Effector CD8-positive, alpha-beta T cell (primary cell): ENCODE measurements around the gene SNRPA.
"Not testable (repeated sequence)": the region's sequence is repeated elsewhere in the genome, so short reads cannot be mapped to it uniquely, and the experiment has no call there.

Experiments used
- DNase-seq: peaks from one replicate; lab custom pipeline; 2025; lab: John Stamatoyannopoulos, UW

SNRPA gene

GRCh38 chr19:40721140-40721486 lies 29.9 kb upstream of the SNRPA start:
- no peak for DNase-seq

GRCh38 chr19:40721936-40722661 lies 28.9 kb upstream of the SNRPA start:
- no peak for DNase-seq

DNA sequence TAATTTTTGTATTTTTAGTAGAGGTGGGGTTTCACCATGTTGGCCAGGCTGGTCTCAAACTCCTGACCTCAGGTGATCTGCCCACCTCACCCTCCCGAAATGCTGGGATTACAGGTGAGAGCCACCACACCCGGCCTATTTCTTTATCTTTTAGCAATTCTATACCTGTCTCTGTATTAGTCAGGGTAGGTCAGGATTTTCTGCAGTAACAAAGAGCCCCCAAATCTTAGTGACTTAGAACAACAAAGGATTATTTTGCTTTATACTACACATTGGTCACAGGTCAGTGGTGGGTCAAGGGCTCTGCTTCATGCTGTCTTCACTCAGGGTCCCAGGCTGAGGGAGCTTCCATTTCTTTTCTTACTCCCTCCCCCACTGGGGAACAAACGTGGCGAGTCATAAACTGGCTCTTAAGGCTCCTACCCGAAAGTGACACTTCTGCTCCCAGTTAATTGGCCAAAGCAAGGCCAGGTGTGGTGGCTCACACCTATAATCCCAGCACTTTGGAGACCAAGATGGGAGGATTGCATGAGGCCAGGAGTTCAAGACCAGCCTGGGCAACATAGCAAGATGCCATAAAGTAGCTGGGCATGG lies 27.2 kb upstream of the SNRPA start:
- DNase-seq = no peak

DNA sequence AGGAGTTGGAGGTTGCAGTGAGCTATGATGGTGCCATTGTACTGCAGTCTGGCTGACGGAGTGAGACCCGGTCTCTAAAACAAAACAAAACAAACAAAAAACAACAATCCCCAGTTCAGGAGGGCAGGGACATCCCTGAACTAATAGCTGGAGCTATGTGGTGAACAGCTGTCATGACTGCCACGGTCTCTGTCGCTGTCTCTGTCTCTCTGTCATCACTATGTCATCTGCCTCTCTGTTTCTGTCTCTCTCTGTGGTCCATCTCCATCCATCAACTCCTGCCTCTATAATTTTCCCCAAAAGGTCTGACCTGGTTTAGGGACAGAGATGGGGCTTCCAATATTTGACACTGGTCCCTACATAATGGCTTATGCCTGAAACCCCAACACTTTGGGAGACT lies 26.7 kb upstream of the SNRPA start:
- no peak for DNase-seq

- DNase-seq = no peak
These were observed 26.1 kb upstream of the SNRPA start for GRCh38 chr19:40724855-40725254.

- no peak for DNase-seq
These were observed 24.7 kb upstream of the SNRPA start for GRCh38 chr19:40726279-40726678.

DNA sequence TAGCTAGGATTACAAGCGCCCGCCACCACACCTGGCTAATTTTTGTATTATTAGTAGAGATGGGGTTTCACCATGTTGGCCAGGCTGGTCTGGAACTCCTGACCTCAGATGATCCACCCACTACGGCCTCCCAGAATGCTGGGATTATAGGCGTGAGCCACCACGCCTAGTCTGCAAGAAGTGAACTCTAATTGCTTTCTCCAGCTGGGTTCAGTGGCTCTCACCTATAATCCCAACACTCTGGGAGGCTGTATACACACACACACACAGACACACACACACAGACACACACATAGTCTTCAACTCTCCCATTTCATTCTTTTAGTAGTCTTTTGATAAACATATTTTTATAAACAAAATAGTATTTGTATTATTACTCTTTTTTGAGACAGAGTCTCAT lies 20.9 kb upstream of the SNRPA start:
- not testable (repeated sequence) for DNase-seq

DNA sequence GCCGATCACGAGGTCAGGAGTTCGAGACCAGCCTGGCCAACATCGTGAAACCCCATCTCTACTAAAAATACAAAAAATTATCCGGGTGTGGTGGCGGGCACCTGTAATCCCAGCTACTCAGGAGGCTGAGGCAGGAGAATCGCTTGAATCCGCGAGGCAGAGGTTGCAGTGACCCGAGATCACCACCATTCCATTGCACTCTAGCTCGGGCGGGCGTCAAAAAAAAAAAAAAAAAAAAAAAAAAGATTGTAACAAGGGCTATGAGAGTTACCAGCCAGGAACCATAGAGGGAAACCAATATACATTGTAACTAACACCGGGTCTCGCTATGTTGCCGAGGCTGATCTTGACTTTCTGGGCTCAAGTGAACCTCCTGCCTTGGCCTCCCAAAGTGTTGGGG lies 18.7 kb upstream of the SNRPA start:
- DNase-seq = not testable (repeated sequence)

DNA sequence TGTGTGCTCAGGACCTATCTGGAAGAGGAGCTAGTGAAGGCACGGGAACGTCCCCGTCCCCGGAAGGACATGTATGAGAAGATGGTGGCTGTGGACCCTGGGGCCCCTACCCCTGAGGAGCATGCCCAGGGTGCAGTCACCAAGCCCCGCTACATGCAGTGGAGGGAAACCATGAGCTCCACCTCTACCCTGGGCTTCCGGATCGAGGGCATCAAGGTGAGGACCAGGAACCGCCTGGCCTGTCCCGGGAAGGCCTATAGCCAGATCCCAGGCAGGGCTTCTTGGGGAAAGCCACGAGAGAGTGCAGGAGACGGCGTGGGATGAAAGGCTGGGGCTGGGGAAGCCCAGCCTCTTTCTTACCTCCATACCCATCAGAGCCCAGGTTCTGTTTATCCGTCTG lies 17.9 kb upstream of the SNRPA start:
- no peak for DNase-seq

DNA sequence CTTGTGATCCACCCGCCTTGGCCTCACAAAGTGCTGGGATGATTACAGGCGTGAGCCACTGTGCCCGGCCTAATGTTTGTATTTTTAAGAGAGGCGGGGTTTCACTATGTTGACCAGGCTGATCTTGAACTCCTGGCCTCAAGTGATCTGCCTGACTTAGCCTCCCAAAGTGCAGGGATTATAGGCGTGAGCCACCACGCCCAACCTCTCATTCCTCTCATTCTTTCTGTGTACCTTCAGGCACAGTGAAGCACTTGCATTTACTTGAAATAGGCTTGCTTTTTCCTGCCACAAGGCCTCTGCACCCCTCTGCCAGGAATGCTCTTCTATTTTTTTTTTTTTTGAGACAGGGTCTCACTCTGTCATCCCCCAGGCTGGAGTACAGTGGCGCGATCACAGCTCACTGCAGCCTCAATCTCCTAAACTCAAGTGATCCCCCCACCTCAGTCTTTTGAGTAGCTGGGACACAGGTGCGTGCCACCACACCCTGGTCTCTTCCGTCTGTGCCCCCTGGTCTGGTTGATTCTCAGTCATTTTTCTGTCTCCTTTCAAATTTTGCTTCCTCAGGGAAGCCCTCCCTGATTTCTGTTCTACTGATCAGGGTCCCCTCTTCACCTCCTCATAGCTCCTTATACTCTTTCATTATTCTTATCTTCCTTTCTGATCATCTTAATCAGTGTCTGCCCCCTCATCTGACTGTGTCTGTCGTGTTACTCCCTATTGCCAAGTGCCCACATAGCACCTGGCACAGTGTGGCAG lies 15.8 kb upstream of the SNRPA start:
- no peak for DNase-seq

- no peak for DNase-seq
These were observed 14.3 kb upstream of the SNRPA start for GRCh38 chr19:40736661-40737060.

GRCh38 chr19:40737102-40737644 lies 13.8 kb upstream of the SNRPA start:
- DNase-seq = no peak

- no peak for DNase-seq
These were observed 11.8 kb upstream of the SNRPA start for GRCh38 chr19:40739030-40739839.

GRCh38 chr19:40739871-40740703 lies 10.9 kb upstream of the SNRPA start:
- DNase-seq = no peak

DNA sequence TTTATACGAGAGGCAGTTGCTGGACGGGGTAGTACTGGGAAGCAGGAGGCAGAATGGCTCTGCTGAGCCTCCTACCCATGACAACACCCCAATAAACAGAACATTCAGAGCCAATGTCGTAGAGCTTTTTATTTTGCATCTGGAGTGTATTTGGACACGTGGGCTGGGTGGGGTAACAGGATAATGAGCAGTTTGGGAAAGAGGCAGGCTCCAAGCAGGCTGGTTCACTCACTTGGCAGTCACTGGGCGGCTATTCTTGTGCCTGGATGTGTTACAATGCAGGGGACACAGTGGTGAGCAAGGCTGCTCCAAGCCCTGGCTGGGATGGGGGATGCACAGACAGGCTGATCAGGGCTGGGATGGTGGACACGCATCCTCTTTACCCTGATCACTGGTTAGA lies 10.3 kb upstream of the SNRPA start:
- DNase-seq = no peak

DNA sequence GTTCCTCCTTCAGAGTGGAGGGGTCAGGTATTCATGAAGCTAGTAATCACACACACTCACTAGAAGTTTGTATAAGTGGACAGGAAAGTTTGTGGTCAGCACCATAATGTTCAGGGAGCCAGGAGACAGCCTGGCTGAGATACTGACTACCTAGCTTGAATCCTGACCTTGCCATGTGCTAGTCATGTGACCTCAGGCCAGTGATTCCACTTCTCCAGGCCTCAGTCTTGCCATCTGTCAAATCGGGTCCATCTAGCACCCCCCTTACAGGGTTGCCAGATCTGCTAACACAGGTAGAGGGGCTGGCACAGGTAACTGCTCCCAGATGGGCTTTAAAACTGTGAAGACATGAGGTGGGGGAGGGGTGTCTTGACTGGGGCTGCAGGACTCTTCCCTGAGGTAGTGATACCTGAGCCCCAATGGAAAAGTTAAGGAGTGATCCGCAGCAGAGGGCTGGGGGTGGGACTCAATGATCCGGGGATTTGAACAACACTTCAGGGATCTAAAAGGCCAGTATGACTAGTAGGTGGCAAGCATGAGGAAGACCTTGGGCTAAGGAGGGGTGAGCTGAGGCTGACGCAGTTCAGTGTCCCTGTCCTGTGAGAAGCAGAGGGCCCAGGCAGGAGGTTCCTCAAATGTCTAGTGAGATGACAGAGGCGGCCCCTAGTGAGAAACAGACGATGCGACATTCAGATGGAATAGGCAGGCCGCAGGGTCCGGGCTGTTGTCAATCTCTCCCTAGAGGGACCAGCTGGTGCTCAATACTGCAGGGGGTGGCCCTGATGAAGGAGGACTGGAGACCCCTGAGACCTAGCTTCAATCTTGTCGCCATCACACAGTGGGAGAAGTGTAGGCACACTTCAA lies 9.2 kb upstream of the SNRPA start:
- DNase-seq = no peak

DNA sequence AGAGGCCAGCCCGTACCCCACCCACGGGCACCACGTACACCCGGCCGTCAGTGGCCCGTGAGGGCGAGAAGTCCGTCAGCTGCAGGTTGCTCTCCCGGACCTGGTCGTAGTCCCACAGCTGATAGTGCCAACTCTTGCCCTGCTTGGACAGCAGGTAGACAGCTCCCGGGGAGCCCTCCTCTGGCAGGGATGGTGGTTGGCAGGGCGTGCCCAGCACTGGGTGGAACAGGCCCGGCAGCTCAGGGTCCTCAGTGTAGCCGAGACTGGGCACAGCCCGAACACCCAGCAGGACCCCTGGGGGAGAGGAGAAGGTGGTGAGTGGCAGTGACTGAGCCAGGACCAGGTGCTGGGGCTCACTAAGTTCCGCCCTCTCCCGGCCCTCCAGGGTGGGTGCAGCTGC lies 8.5 kb upstream of the SNRPA start:
- DNase-seq = no peak

- no peak for DNase-seq
These were observed 8.1 kb upstream of the SNRPA start for GRCh38 chr19:40742886-40743285.

DNA sequence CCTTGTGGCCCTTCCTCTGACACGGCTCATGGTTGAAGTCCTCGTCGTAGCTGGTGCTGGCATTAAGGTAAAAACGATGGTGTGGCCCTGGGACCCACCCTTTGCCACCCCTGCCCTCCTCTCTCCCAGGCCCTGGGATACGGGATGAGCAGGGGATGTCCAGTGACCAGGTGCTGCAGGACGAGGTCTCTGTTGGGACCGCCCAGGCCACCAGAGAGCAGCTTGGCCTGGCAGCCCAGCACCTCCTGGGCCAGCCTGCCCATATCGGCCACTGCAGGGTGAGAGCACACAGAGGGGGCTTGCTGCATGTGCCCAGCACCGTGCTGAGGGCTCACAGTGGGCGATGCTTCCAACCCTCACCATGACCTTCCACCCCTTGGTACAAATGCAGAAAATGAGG lies 7.1 kb upstream of the SNRPA start:
- DNase-seq = no peak
